ENCODE results near the gene ITGA11.

The ITGA11 gene

DNA sequence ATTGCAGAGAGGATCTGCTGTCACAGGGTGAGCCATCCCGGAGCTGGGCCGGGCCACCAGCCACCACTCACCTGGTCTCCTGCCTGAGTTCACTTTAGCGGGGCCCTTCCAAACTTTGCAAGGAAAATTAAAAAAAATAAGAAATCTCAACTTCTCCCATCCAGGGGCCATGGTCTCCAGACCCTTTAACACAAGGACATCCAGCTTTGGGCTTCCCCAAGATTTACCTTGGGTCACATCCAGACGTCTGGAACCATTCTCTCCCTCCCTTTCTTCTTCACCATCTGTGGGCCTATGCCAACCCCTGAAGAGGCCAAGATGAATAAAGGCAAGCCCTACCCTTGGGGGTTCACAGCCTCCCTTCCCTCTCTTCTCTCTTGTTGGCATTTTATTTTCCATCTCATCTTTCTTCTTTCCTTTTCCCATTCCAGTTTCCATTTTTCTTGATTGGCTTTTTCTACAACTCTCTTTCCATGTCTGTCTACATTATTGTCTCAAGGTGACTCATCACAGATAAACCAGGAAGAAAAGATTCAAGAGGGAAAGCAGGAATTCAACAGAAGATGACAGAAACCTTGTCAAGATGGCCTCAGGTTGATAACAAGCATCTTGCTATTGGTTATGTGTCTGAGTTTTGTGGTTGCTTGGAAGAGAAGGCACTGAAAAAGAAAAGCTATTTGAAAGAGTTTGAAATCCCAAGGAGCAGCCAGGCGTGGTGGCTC is 49.5 kb downstream of the ITGA11 start:
- H3K9me3 Mint-ChIP-seq = peaks cover 5% of the 10 kb centered on the region
- no peaks in the 10 kb centered on the region for H3K27me3 Mint-ChIP-seq (ENCODE audit: low read depth, poor library complexity)
- TF ChIP-seq, protein P1, sequence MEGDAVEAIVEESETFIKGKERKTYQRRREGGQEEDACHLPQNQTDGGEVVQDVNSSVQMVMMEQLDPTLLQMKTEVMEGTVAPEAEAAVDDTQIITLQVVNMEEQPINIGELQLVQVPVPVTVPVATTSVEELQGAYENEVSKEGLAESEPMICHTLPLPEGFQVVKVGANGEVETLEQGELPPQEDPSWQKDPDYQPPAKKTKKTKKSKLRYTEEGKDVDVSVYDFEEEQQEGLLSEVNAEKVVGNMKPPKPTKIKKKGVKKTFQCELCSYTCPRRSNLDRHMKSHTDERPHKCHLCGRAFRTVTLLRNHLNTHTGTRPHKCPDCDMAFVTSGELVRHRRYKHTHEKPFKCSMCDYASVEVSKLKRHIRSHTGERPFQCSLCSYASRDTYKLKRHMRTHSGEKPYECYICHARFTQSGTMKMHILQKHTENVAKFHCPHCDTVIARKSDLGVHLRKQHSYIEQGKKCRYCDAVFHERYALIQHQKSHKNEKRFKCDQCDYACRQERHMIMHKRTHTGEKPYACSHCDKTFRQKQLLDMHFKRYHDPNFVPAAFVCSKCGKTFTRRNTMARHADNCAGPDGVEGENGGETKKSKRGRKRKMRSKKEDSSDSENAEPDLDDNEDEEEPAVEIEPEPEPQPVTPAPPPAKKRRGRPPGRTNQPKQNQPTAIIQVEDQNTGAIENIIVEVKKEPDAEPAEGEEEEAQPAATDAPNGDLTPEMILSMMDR (IDR thresholded peaks at IDR 0.05) = no peak
- no peaks in the 10 kb centered on the region for H3K36me3 Mint-ChIP-seq (ENCODE audit: low read depth)
- no peak overlapping the region for H3K27ac Mint-ChIP-seq
- DNase-seq = no peak
- H3K4me3 Mint-ChIP-seq = no peak overlapping the region
- H3K4me1 Mint-ChIP-seq = no peaks in the 10 kb centered on the region

DNA sequence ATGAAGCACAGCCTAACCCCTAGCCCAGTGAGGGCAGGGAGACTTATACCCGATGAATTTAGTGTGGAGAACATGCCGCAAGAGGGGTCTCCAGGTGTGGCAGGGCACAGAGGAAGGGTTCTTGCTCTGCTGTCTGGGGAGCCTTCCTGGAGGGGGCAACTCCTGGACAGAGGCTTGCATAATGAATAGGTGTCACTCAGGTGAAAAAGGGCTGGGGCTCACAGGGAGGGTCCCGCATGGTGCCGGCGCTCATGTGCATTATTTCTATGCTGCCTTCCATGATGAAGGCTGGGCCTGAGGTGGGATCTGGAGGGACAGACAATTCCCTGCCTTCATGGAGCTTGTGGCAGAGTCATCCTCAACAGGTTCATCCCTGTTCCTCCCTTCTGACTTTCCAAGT is 51.5 kb downstream of the ITGA11 start:
- TF ChIP-seq, protein P1 (IDR thresholded peaks at IDR 0.05) = no peak
- H3K4me1 Mint-ChIP-seq = peaks cover 3% of the 10 kb centered on the region
- peaks cover 5% of the 10 kb centered on the region for H3K9me3 Mint-ChIP-seq
- no peak for DNase-seq
- H3K27me3 Mint-ChIP-seq (ENCODE audit: low read depth, poor library complexity) = no peaks in the 10 kb centered on the region
- H3K27ac Mint-ChIP-seq = no peak overlapping the region
- H3K36me3 Mint-ChIP-seq (ENCODE audit: low read depth) = no peaks in the 10 kb centered on the region
- H3K4me3 Mint-ChIP-seq = no peak overlapping the region

- no peaks in the 10 kb centered on the region for H3K36me3 Mint-ChIP-seq (ENCODE audit: low read depth)
- H3K9me3 Mint-ChIP-seq = peaks cover 5% of the 10 kb centered on the region
- no peak for DNase-seq
- peaks cover 3% of the 10 kb centered on the region for H3K4me1 Mint-ChIP-seq
- peak overlapping the region; percentile 6 for H3K27ac Mint-ChIP-seq
- TF ChIP-seq, protein P1 (IDR thresholded peaks at IDR 0.05) = no peak
- H3K27me3 Mint-ChIP-seq (ENCODE audit: low read depth, poor library complexity) = no peaks in the 10 kb centered on the region
- H3K4me3 Mint-ChIP-seq = no peak overlapping the region
These were observed 52.1 kb downstream of the ITGA11 start for GRCh38 chr15:68379759-68380290.

- no peaks in the 10 kb centered on the region for H3K36me3 Mint-ChIP-seq (ENCODE audit: low read depth)
- peaks cover 3% of the 10 kb centered on the region for H3K4me1 Mint-ChIP-seq
- TF ChIP-seq, protein P1 (IDR thresholded peaks at IDR 0.05) = no peak
- H3K4me3 Mint-ChIP-seq = no peak overlapping the region
- DNase-seq = no peak
- H3K27me3 Mint-ChIP-seq (ENCODE audit: low read depth, poor library complexity) = no peaks in the 10 kb centered on the region
- peaks cover 5% of the 10 kb centered on the region for H3K9me3 Mint-ChIP-seq
- no peak overlapping the region for H3K27ac Mint-ChIP-seq
These were observed 52.8 kb downstream of the ITGA11 start for GRCh38 chr15:68379058-68379758.

GRCh38 chr15:68378595-68378994 is 53.4 kb downstream of the ITGA11 start:
- no peak overlapping the region for H3K27ac Mint-ChIP-seq
- no peak for DNase-seq
- H3K4me3 Mint-ChIP-seq = no peak overlapping the region
- H3K4me1 Mint-ChIP-seq = peaks cover 3% of the 10 kb centered on the region
- no peaks in the 10 kb centered on the region for H3K36me3 Mint-ChIP-seq (ENCODE audit: low read depth)
- H3K27me3 Mint-ChIP-seq (ENCODE audit: low read depth, poor library complexity) = no peaks in the 10 kb centered on the region
- TF ChIP-seq, protein P1 (IDR thresholded peaks at IDR 0.05) = no peak
- H3K9me3 Mint-ChIP-seq = peaks cover 5% of the 10 kb centered on the region

All from nephron progenitor cell (in vitro differentiated cells).